Ovary (tissue), 10 donors: ENCODE data around the gene YIPF2. TPM values are rescaled to one million over a fixed set of nuclear protein-coding genes. Genes with fewer than 3 reads are reported as not detected.

Experiments used
- DNase-seq, 5 donors: peaks; one replicate each; pipeline ENCODE4 v3.0.0-alpha.2; 2019 to 2020
- H3K27ac ChIP-seq, 2 donors: fragments of 200-600 bp; one replicate each; pipeline versions ENCODE4 v1.5.1 to v1.8.0; 2019 to 2022
- H3K27me3 ChIP-seq: fragments of 200-600 bp; one replicate; pipeline ENCODE4 v1.8.0; 2022
- H3K36me3 ChIP-seq: fragments of 200-600 bp; sonication (generic); one replicate; pipeline ENCODE4 v1.5.1; 2019
- H3K4me1 ChIP-seq: one replicate; pipeline ENCODE4 v1.8.1; 2013; ENCODE audit warnings: mild to moderate bottlenecking, moderate library complexity; ENCODE audit not compliant: insufficient read depth
- H3K4me3 ChIP-seq: fragments of 200-600 bp; sonication (generic); one replicate; pipeline ENCODE4 v1.5.1; 2017
- H3K9me3 ChIP-seq, 2 donors: fragments of 200-600 bp in 1 of 2; sonication (generic) in 1 of 2; one replicate each; pipeline versions ENCODE4 v1.5.1 to v1.8.1; 2013 to 2019; ENCODE audit warnings: mild to moderate bottlenecking in 1 of 2, moderate library complexity in 1 of 2
- CTCF ChIP-seq, 3 donors: fragments of 450-650 bp in 2 of 3; fragments of 200-600 bp in 1 of 3; IDR thresholded peaks; one replicate each; pipeline versions ENCODE4 v1.5.1 to v1.8.0; 2016 to 2022; ENCODE audit warnings: antibody characterized with exemption in 3 of 3, mild to moderate bottlenecking in 1 of 3
- EP300 ChIP-seq: sonication (generic); formaldehyde crosslinking; IDR thresholded peaks from one replicate; pipeline ENCODE4 v1.6.1; 2017; ENCODE audit warnings: antibody characterized with exemption
- POLR2A ChIP-seq: fragments of 450-650 bp; IDR thresholded peaks from one replicate; pipeline ENCODE4 v1.6.1; 2017; ENCODE audit warnings: antibody characterized with exemption, mild to moderate bottlenecking, moderate library complexity
- WGBS, 3 donors: extraction: QIAGEN DNeasy Blood & Tissue Kit in 1 of 3; methylation state at CpG; one replicate each; pipeline versions ENCODE4 v1.1.5 to v1.1.7; 2013 to 2017; 5-methylcytosine and 5-hydroxymethylcytosine counted together
- intact Hi-C, 4 donors: fragments of 100-400 bp; cut with DNase I; formaldehyde crosslinking; loops; one replicate each; pipeline versions ENCODE4 v1.11.0 to v1.15.1; 2022 to 2023
- long read RNA-seq, 3 donors: library from polyadenylated mRNA in 2 of 3; unstranded in 2 of 3; transcript quantifications; one replicate each; pipeline ENCODE4 v2.0.0 and lab custom pipeline, GENCODE V29; 2021 to 2026
- polyA plus RNA-seq, 2 donors: library from polyadenylated mRNA; stranded (reverse); fragments of 200-250 nt in 1 of 2; fragments of 350-450 nt in 1 of 2; fragmentation: Illumina TruSeq in 1 of 2; extraction: RNeasy Lipid Tissue Mini Kit (QIAGEN cat#74804) in 1 of 2; gene quantifications; one replicate each; pipeline ENCODE4 v1.2.3, GENCODE V29; 2013 to 2014
- total RNA-seq, 7 donors: library from RNA; depleted of rRNA in 2 of 7; stranded (reverse); fragments of >200 nt in 2 of 7; fragmentation: NEBNext Ultra II Directional in 3 of 7; extraction: Animal tissue kit (Norgen Biotek cat#: 25700) in 3 of 7; gene quantifications; one replicate each; pipeline versions ENCODE4 v1.1.0 to v1.2.4, GENCODE V29; 2016 to 2023
- donor health status: DM: no; HTN: no; CAD: no; lungs with moderate emphysema.
- donor health status: DM: no; HTN: no; CAD: no.
- donor health status: Bipolar disorder and iron deficiency.
- donor health status: DM: yes; HTN: yes; CAD: no.
- donor health status: DM: no; HTN: no; CAD: no.
- donor health status: DM: yes; HTN: yes; CAD: no.

Gene YIPF2
- total RNA-seq (10 to 100 TPM; 31.6 to 66.4 (median 47.0) TPM), polyA plus RNA-seq (10 to 100 TPM; 10.3 to 42.9 TPM)
- long read RNA-seq, donor 1, transcript YIPF2-204 (10 exons, 1,550 nt), result minor isoform, 35 of 102 reads
- long read RNA-seq, donor 1, transcript YIPF2-201 (10 exons, 2,087 nt), result major isoform, 36 of 102 reads
- long read RNA-seq, donor 1, partial matches to known transcripts, result 3 of 102 reads
- long read RNA-seq, donor 1, other reads (novel, unspliced or antisense), result 28 of 102 reads
- long read RNA-seq, donor 2, transcript YIPF2-201 (10 exons, 2,087 nt), result major isoform, 5 of 43 reads
- long read RNA-seq, donor 2, partial matches to known transcripts, result 33 of 43 reads
- long read RNA-seq, donor 2, other reads (novel, unspliced or antisense), result 0 of 43 reads
- long read RNA-seq, donor 3, transcript YIPF2-201 (10 exons, 2,087 nt), result minor isoform, 29 of 106 reads
- long read RNA-seq, donor 3, transcript YIPF2-204 (10 exons, 1,550 nt), result major isoform, 33 of 106 reads
- long read RNA-seq, donor 3, partial matches to known transcripts, result 10 of 106 reads
- long read RNA-seq, donor 3, other reads (novel, unspliced or antisense), result 34 of 106 reads

- intact Hi-C loops, result loop anchor here in 2 of 4 donors (5.0 to 10.0 kb wide), 2 partner anchors 54 to 56 kb away; partner anchors contain the start of gene CARM1 (in 2 of the 2)
- H3K4me3 ChIP-seq, result peak within 1 kb of the TSS; percentile 93
- peak; percentile 95 to 98 (median 97) for DNase-seq
- peaks cover 15% of the 10 kb centered on the region for H3K4me1 ChIP-seq
- H3K9me3 ChIP-seq, result no peaks in the 10 kb centered on the region
- H3K36me3 ChIP-seq, result no peaks in the 10 kb centered on the region
- no peaks in the 10 kb centered on the region for H3K27me3 ChIP-seq
- 0 to 1% (median 0%) methylated on average over 48 to 96 of the region's 96 CpGs for WGBS, 3 donors
- H3K27ac ChIP-seq, result peak within 1 kb of the TSS; percentile 69 to 70
- peak; percentile 39 for TF ChIP-seq POLR2A
- TF ChIP-seq CTCF (IDR thresholded peaks at IDR 0.05), result no peak
These were observed at the start of gene YIPF2, which contains the start of gene TIMM29 for GRCh38 chr19:10928563-10929401. Gene YIPF2, minus strand, starts transcription at chr19:10928639. Its CDS starts 229 bp downstream, at chr19:10928410. Gene TIMM29, plus strand, starts transcription at chr19:10928811. Its CDS starts 12 bp downstream, at chr19:10928823.

GRCh38 chr19:10977742-10978092, 49.3 kb upstream of the YIPF2 start:
- Histone ChIP-seq H3K9me3 (no peaks in the 10 kb centered on the region), H3K4me1 (peaks cover 31% of the 10 kb centered on the region), H3K27ac (peak overlapping the region in 1 of 2 donors; percentile 86), H3K36me3 (no peaks in the 10 kb centered on the region), H3K27me3 (no peaks in the 10 kb centered on the region), H3K4me3 (no peak overlapping the region)
- 63 to 73% (median 68%) methylated on average over 5 of the region's 5 CpGs for WGBS, 3 donors
- intact Hi-C loops, result no loop called here
- DNase-seq, result no peak
- TF ChIP-seq CTCF (IDR thresholded peaks at IDR 0.05) (no peak), EP300 (no peak), POLR2A (no peak)

- peak in 4 of 5 donors; percentile 47 to 59 (median 54) for DNase-seq
- H3K4me1 ChIP-seq, result peaks cover 31% of the 10 kb centered on the region
- no peaks in the 10 kb centered on the region for H3K9me3 ChIP-seq
- WGBS, 3 donors, result 21 to 28% (median 26%) methylated on average over 19 of the region's 19 CpGs
- no peak for TF ChIP-seq CTCF (IDR thresholded peaks at IDR 0.05)
- TF ChIP-seq EP300, result no peak
- TF ChIP-seq POLR2A, result no peak
- peak overlapping the region; percentile 10 for H3K4me3 ChIP-seq
- intact Hi-C loops, result no loop called here
- no peaks in the 10 kb centered on the region for H3K36me3 ChIP-seq
- H3K27ac ChIP-seq, result peak overlapping the region; percentile 66 to 86
- no peaks in the 10 kb centered on the region for H3K27me3 ChIP-seq
These were observed 47.9 kb upstream of the YIPF2 start for GRCh38 chr19:10976131-10976892.
